Measurements from ENCODE around the gene PTPRD.

- TF ChIP-seq POLR2A (IDR thresholded peaks at IDR 0.05) (no peak), CTCF (IDR thresholded peaks at IDR 0.05) (no peak)
Observed at GRCh38 chr9:9122230-9122875, 1490.4 kb downstream of the PTPRD start.

Data from Peyer's patch (tissue), 4 donors.